ENCODE results near the gene TBC1D10A. TPM values are rescaled to one million over a fixed set of nuclear protein-coding genes. Genes with fewer than 3 reads are reported as not detected.

Gene TBC1D10A
- total and polyA plus RNA-seq, 2 experiments from 2014 or later = 3.3 to 8.8 TPM

- Histone ChIP-seq H4K20me1 (replicated peaks; ENCODE audit: insufficient read depth) (no peaks in the 10 kb centered on the region), H3K27ac (ENCODE audit: low read depth) (no peak overlapping the region), H3K4me2 (no peak overlapping the region), H3K79me2 (replicated peaks; ENCODE audit: insufficient read depth) (no peaks in the 10 kb centered on the region), H2AFZ (no peak overlapping the region), H3K9me2 (ENCODE audit: insufficient read depth) (no peaks in the 10 kb centered on the region), H3K4me3 (peak overlapping the region; percentile 93; the same call in 1 of the 2 replicates), H3K36me3 (ENCODE audit: insufficient read depth) (no peaks in the 10 kb centered on the region), H3K27me3 (ENCODE audit: insufficient read depth) (no peaks in the 10 kb centered on the region), H3F3A (replicated peaks; ENCODE audit: low read depth) (no peaks in the 10 kb centered on the region), H3K4me1 (ENCODE audit: insufficient read depth) (peaks cover 12% of the 10 kb centered on the region)
- H3K36me3 Mint-ChIP-seq (ENCODE audit: low read depth) = peaks cover 20% of the 10 kb centered on the region
- TF ChIP-seq CTCF (conservative IDR thresholded peaks at IDR 0.05; ENCODE audit: low read depth in 2 of 2) = no peak
- no peak for TF ChIP-seq STAT1 (IDR thresholded peaks at IDR 0.05; ENCODE audit: unreplicated experiment)
- TF ChIP-seq ZNF331 (CRISPR knock-in tag; IDR thresholded peaks at IDR 0.05; ENCODE audit: low read depth) = no peak
- no peak for TF ChIP-seq NANOG (IDR thresholded peaks at IDR 0.05; ENCODE audit: borderline replicate concordance)
- no peak for TF ChIP-seq CREB1 (CRISPR knock-in tag; IDR thresholded peaks at IDR 0.05; ENCODE audit: low read depth)
- TF ChIP-seq ZNF114 (CRISPR knock-in tag; IDR thresholded peaks at IDR 0.05) = no peak
- TF ChIP-seq EZH2phosphoT487 (IDR thresholded peaks at IDR 0.05; ENCODE audit: unreplicated experiment) = no peak
- TF ChIP-seq POLR2AphosphoS5 (IDR thresholded peaks at IDR 0.05; ENCODE audit: low read depth) = no peak
- TF ChIP-seq JUNB (IDR thresholded peaks at IDR 0.05; ENCODE audit: unreplicated experiment) = no peak
- no peak for TF ChIP-seq EZH2 (IDR thresholded peaks at IDR 0.05; ENCODE audit: low read depth, unreplicated experiment)
- H3K27ac Mint-ChIP-seq = no peak overlapping the region
- peaks cover 16% of the 10 kb centered on the region for H3K27me3 Mint-ChIP-seq (ENCODE audit: insufficient read depth, low read depth, poor library complexity)
- no peaks in the 10 kb centered on the region for H3K9me3 Mint-ChIP-seq
- DNase-seq (ENCODE audit: low spot score) (no peak), ATAC-seq (no peak)
- H3K4me1 Mint-ChIP-seq = peaks cover 29% of the 10 kb centered on the region
- H3K4me3 Mint-ChIP-seq = peak overlapping the region; percentile 87
These were observed 82.1 kb downstream of the TBC1D10A start for GRCh38 chr22:30244641-30245040.

GRCh38 chr22:30244066-30244465 is 82.7 kb downstream of the TBC1D10A start:
- no peak overlapping the region for H3K4me2 ChIP-seq
- peaks cover 20% of the 10 kb centered on the region for H3K36me3 Mint-ChIP-seq (ENCODE audit: low read depth)
- H3K27ac Mint-ChIP-seq = no peak overlapping the region
- H3K4me1 Mint-ChIP-seq = peaks cover 29% of the 10 kb centered on the region
- no peak overlapping the region for H3K4me3 ChIP-seq
- H3K9me2 ChIP-seq (ENCODE audit: insufficient read depth) = no peaks in the 10 kb centered on the region
- H3K4me1 ChIP-seq (ENCODE audit: insufficient read depth) = peaks cover 12% of the 10 kb centered on the region
- no peak overlapping the region for H3K4me3 Mint-ChIP-seq
- DNase-seq (ENCODE audit: low spot score) = no peak
- H3K9me3 Mint-ChIP-seq = no peaks in the 10 kb centered on the region
- no peak for ATAC-seq
- peaks cover 18% of the 10 kb centered on the region for H3K27me3 Mint-ChIP-seq (ENCODE audit: insufficient read depth, low read depth, poor library complexity)
- H3F3A ChIP-seq (replicated peaks; ENCODE audit: low read depth) = no peaks in the 10 kb centered on the region
- no peaks in the 10 kb centered on the region for H4K20me1 ChIP-seq (replicated peaks; ENCODE audit: insufficient read depth)
- H3K27ac ChIP-seq (ENCODE audit: low read depth) = no peak overlapping the region
- no peaks in the 10 kb centered on the region for H3K36me3 ChIP-seq (ENCODE audit: insufficient read depth)
- H2AFZ ChIP-seq = no peak overlapping the region
- no peaks in the 10 kb centered on the region for H3K79me2 ChIP-seq (replicated peaks; ENCODE audit: insufficient read depth)
- no peaks in the 10 kb centered on the region for H3K27me3 ChIP-seq (ENCODE audit: insufficient read depth)
- TF ChIP-seq ZNF462 (CRISPR knock-in tag; IDR thresholded peaks at IDR 0.05) = no peak
- no peak for TF ChIP-seq EZH2 (IDR thresholded peaks at IDR 0.05; ENCODE audit: low read depth, unreplicated experiment)
- no peak for TF ChIP-seq REST (IDR thresholded peaks at IDR 0.05; ENCODE audit: unreplicated experiment)
- TF ChIP-seq ZNF331 (CRISPR knock-in tag; IDR thresholded peaks at IDR 0.05; ENCODE audit: low read depth) = no peak
